IPS-18c (cell line): Measurements from ENCODE around the gene INAFM1.
"Not testable (repeated sequence)": the region's sequence is repeated elsewhere in the genome, so short reads cannot be mapped to it uniquely, and the experiment has no call there.

Experiments
- H3K4me3 ChIP-seq: 2 replicates; pipeline ENCODE4 v1.7.0; 2013; ENCODE audit warnings: low read depth, mild to moderate bottlenecking, low read length, moderate library complexity; ENCODE audit not compliant: insufficient read depth
- H3K9me3 ChIP-seq: one replicate; pipeline ENCODE4 v1.6.1; 2013; ENCODE audit warnings: mild to moderate bottlenecking, low read length, moderate library complexity; ENCODE audit not compliant: control insufficient read depth, insufficient read depth

Gene INAFM1

DNA sequence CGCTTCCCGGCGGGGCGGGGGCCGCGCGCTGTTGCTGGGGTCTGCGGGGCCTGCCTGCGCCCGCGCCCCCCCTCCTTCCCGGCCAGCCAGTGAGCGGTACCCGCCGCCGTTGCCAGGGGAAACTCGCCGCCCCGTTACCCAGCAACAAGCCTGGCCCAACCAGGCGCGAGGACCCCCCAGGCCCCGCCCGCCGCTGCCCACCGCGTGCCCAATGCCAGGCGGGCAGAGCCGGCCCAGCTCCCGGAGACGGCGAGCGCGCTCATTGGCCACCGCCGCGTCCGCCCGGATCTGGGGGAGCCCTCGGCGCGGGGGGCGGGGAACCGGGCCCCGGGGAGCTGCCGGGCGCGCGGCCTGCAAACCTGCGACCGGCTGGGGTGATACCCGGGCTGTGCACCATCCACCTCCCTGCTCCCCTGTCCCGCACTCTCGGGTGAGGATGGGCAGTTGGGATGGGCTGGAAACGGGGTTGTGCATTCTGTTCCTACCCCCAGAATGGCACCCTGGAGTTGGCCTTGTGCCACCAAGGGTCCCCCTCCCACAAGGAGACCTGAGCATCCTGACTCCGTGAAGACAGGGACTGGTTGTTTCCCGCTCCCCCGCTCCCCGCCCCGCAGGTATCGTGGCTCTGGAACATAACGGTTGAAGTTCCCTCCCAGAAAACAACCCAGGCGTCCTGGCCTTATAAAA lies 34.9 kb upstream of the INAFM1 start:
- Histone ChIP-seq H3K4me3 (0 out of 2 replicates have a peak overlapping the region, but pooled peaks have one; percentile 34), H3K9me3 (no peaks in the 10 kb centered on the region)

GRCh38 chr19:47240556-47240955 lies 34.1 kb upstream of the INAFM1 start:
- Histone ChIP-seq H3K9me3 (no peaks in the 10 kb centered on the region), H3K4me3 (peak overlapping the region; percentile 20; the same call in 1 of the 2 replicates)

DNA sequence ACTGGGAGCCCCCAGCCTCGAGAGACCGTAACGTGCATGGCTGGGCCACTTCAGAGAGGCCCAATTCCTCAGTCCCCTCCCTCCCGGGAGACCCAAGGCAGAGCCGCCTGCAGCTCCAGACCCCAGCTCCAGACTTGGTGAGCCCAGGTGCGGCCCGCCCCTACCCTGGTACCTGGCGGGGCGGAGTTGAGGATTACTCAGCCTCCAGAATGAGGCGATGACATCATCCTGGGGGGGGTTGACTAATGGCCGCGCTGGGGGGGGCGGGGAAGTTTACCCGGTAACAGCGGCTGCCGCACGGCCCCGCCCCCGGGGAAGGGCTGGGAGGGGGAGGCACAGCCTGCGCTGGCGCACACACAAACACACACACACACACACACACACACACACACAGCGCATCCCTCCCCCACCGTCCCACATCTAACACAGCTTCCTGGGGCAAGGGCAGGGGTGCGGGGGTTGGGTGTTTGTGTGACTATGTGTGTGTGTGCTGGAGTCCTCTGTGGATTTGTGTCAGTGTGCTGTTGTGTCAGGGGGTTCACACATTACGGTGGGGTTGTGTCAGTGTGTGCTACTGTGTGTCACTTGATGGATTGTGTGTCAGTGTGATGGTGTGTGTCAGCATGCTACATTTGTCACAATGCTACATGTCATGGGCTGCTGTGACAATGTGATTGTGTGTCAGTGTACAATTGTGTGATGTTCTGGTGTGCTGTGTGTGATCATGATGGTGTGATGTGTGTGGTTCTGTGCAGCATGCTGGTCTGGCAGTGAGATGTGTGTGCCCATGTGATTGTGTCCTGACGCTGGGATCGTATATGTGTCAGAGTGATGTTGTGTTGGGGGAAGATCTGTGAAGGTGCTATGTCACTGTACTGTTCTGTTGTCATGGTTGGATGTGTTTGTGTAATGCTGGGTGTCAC lies 33.4 kb upstream of the INAFM1 start:
- no peaks in the 10 kb centered on the region for H3K9me3 ChIP-seq
- peak overlapping the region; percentile 20 for H3K4me3 ChIP-seq

- Histone ChIP-seq H3K4me3 (no peak overlapping the region), H3K9me3 (no peaks in the 10 kb centered on the region)
These were observed 32.6 kb upstream of the INAFM1 start for GRCh38 chr19:47241919-47242577.

DNA sequence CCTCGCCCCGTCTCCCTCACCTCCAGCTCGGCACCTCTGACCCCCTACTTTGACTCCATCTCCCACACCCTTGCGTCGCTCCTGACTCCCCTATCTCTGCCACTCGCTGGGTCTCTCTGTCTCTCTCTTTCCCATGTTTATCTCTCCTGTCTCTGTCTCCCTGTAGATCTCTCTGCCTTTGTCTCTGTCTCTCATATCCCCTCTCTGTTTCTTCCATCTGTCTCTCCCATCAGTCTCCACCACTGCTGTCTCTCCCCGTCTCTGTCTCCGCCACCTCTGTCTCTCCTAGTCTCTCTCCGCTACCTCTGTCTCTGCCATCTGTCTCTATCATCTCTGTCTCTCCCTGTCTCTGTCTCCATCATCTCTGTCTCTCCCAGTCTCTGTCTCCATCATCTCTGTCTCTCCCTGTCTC lies 31.3 kb upstream of the INAFM1 start:
- Histone ChIP-seq H3K9me3 (no peaks in the 10 kb centered on the region), H3K4me3 (peak overlapping the region; percentile 50; the same call in 1 of the 2 replicates)

DNA sequence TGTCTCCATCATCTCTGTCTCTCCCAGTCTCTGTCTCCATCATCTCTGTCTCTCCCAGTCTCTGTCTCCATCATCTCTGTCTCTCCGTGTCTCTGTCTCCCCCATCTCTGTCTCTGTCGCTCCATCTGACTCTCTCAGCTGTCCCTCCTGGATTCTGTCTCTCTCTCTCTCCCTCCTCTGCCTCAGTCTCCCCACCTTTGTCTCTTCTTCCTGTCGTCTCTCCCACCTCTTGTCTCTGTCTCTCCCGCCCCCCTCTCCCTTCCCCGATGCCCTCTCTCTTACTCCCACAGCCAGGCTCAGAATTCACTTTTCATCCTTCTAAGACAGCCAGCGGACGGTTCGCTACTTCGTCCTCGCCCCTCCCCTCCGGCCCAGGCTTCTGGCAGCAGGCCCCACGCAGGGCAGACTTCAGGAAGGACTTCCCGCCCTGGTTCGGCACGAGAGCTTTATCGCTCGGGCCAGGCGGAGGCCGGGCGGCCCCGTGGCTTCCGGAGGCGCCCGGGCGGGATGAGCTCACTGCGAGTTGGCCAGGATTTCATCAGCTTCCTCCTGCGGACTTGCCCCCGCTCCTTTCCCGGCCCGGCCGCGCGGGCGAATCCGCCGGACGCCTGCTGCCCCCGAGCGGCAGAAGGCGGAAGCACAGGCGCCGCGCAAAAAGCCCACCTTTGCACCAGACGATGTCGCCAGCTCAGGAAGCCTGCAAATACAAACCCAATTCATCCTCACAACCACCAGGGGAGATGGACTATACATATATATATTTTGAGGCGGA lies 30.7 kb upstream of the INAFM1 start:
- Histone ChIP-seq H3K4me3 (peak overlapping the region; percentile 50), H3K9me3 (no peaks in the 10 kb centered on the region)

- no peaks in the 10 kb centered on the region for H3K9me3 ChIP-seq
- H3K4me3 ChIP-seq = no peak overlapping the region
These were observed 27.2 kb upstream of the INAFM1 start for GRCh38 chr19:47247308-47247990.

DNA sequence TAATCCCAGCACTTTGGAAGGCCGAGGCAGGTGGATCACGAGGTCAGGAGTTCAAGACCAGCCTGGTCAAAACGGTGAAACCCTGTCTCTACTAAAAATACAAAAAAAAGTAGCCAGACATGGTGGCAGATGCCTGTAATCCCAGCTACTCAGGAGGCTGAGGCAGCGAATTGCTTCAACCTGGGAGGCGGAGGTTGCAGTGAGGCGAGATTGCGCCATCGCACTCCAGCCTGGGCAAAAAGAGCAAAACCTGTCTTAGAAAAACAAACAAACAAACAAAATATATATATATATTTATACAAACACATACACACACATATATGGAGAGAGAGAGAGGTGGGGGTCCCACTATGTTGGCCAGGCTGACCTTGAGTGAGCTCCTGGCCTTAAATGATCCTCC lies 21.7 kb upstream of the INAFM1 start:
- not testable (repeated sequence) for H3K4me3 ChIP-seq, H3K9me3 ChIP-seq

GRCh38 chr19:47253467-47253881 lies 21.2 kb upstream of the INAFM1 start:
- no peak overlapping the region for H3K4me3 ChIP-seq

GRCh38 chr19:47253970-47254369 lies 20.7 kb upstream of the INAFM1 start:
- H3K9me3 ChIP-seq = no peaks in the 10 kb centered on the region
- no peak overlapping the region for H3K4me3 ChIP-seq

More at GRCh38 chr19:47253467-47253881, 21.2 kb upstream of the INAFM1 start:
- H3K9me3 ChIP-seq = no peaks in the 10 kb centered on the region

- no peaks in the 10 kb centered on the region for H3K9me3 ChIP-seq
- H3K4me3 ChIP-seq = peak within 1 kb of the TSS; percentile 68
These were observed 18.6 kb upstream of the INAFM1 start, which contains the start of gene CCDC9 for GRCh38 chr19:47255879-47256692. CCDC9 (plus strand) TSS chr19:47256525; CDS start chr19:47258401, 1,876 bp downstream.

- H3K4me3 ChIP-seq = peak overlapping the region; percentile 55
- H3K9me3 ChIP-seq = no peaks in the 10 kb centered on the region
These were observed 17.8 kb upstream of the INAFM1 start for GRCh38 chr19:47256693-47257410.

GRCh38 chr19:47257411-47258169 lies 17.1 kb upstream of the INAFM1 start:
- H3K9me3 ChIP-seq = no peaks in the 10 kb centered on the region
- peak overlapping the region; percentile 68 for H3K4me3 ChIP-seq

- Histone ChIP-seq H3K4me3 (no peak overlapping the region), H3K9me3 (no peaks in the 10 kb centered on the region)
These were observed 16.3 kb upstream of the INAFM1 start for GRCh38 chr19:47258434-47258833.
